NOMO-1 treated with dmso at 0.1 percent for 144 hours (cell line): ENCODE measurements around the gene ARHGEF26.
"Not testable (repeated sequence)": the region's sequence is repeated elsewhere in the genome, so short reads cannot be mapped to it uniquely, and the experiment has no call there.

Experiments used
- DNase-seq: peaks from one replicate; lab custom pipeline; 2025; ENCODE audit not compliant: unreplicated experiment; lab: John Stamatoyannopoulos, UW

Gene ARHGEF26, protein sequence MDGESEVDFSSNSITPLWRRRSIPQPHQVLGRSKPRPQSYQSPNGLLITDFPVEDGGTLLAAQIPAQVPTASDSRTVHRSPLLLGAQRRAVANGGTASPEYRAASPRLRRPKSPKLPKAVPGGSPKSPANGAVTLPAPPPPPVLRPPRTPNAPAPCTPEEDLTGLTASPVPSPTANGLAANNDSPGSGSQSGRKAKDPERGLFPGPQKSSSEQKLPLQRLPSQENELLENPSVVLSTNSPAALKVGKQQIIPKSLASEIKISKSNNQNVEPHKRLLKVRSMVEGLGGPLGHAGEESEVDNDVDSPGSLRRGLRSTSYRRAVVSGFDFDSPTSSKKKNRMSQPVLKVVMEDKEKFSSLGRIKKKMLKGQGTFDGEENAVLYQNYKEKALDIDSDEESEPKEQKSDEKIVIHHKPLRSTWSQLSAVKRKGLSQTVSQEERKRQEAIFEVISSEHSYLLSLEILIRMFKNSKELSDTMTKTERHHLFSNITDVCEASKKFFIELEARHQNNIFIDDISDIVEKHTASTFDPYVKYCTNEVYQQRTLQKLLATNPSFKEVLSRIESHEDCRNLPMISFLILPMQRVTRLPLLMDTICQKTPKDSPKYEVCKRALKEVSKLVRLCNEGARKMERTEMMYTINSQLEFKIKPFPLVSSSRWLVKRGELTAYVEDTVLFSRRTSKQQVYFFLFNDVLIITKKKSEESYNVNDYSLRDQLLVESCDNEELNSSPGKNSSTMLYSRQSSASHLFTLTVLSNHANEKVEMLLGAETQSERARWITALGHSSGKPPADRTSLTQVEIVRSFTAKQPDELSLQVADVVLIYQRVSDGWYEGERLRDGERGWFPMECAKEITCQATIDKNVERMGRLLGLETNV

DNA sequence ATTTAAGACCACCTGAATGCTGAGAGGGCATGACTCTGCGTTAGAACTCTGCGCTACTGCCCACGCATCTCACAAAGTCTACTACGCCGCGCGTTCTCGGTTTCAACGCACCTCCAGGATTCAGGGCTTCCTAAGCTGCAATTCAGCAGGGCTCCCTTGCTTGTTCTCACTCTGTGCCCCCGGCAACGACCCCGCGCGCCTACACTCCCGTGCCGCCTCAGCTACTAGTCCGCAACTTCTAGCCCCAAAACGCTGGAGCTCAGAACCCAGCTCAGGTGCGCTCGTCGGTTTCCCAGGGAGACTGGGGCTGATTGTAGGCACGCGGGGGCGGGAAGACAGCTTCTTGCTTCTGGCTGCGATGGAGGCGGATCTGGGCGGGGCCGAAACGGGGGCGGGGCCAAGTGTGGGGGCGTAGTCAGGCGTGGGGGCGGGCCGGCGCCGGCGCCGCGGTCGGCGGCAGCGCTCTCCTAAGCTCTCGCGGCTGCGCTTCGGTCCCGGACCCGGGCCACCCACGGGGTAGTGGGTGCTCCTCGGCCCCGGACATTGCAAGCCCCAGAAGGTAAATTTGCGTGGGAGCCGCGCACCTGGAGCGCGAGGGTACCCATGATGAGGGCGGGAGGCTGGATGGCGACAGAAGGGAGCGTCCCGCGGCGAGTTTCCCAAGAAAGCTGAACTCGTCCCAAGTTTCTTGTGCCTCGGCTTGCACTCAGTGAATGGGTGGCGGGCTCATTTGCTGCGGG is at the start of gene ARHGEF26:
Gene ARHGEF26 (plus strand): TSS at position 430 of the 740 bp plus-strand sequence. CDS start 603 bp downstream, outside the sequence.
- no peak for DNase-seq

GRCh38 chr3:154074966-154075365 is 46.2 kb upstream of the ARHGEF26 start:
- no peak for DNase-seq

GRCh38 chr3:154078672-154079071 is 42.5 kb upstream of the ARHGEF26 start:
- DNase-seq: no peak

DNA sequence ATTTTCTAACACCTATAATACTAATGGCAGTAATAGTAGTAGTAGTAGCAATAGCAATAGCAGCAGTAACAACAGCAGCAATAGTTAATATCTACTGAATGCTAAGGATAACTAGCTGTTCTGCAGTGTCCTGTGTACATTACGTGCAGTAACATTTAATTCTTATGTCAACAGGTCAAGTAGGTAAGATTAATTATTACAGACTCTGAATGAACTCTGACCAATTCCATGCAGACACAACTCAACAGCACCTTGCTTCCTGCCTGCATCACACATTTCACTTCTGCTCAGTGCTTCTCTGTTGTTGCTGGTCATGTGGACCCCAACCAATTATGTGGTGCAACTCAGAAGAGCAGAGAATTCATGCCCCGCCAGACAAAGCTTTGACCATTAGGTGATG is 39.9 kb upstream of the ARHGEF26 start:
- DNase-seq: no peak

GRCh38 chr3:154085071-154085470 is 36.1 kb upstream of the ARHGEF26 start:
- DNase-seq: no peak

GRCh38 chr3:154085799-154086198 is 35.4 kb upstream of the ARHGEF26 start:
- DNase-seq: no peak

DNA sequence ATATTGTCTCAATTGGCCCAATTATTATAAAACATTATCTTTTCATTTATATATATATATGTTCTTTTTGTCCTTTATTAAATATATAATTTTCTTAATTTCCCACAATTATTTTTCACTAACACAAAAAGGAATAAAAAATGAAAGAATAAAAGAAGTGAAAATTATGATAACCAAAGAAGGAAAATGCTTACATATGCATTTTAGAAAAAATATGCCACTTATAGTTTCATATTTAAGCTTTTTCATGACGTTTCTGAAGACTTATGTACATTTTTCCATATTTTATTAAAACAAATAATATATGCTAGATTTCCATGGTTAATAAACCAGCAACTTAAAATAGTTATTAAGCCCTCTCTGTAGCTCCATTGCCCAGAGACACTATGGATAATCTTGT is 34.9 kb upstream of the ARHGEF26 start:
- no peak for DNase-seq

GRCh38 chr3:154087756-154088480 is 33.3 kb upstream of the ARHGEF26 start:
- DNase-seq: not testable (repeated sequence)

DNA sequence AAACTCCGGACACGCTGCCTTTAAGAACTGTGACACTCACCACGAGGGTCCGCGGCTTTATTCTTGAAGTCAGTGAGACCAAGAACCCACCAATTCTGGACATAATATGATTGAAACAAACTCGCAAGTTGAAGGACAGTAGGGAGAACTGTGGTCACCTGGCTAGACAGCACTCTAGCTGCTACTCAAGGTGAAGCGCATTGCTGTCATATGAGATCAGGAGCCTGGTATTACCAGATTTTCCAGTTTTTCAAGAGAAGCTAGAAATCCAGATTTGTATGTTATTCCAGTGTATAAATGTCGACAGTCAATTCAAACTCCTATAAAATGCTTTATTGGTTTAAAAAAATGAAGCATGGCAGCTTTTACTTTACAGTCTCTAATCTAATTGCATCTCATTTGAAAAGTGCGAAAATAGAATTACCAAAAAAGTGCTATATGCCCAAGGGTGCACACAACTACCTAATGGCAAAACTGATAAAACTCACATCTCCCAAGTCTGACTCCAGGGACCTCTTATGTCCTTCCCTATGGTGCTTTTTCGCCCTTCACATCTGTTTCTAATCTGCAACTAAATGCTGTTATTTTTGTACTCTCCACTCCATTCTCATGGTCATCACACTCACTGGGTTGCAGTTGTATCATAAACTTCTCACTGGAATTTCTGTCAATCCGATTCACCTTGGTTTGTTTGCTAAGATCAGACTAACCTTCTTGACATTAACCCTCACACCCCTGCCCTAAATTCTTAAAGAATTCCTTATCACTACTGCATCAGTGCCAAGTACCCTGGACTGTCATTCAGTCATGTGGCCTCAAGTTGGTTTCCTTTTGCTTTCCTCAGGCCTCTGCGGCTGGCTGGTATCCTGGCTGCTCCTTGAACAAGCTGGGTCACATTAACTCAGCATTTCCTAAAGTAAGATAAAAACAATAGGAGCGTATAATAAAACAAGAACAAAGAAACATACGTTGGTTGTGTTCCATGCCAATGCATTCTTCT is 31.5 kb upstream of the ARHGEF26 start:
- no peak for DNase-seq

DNA sequence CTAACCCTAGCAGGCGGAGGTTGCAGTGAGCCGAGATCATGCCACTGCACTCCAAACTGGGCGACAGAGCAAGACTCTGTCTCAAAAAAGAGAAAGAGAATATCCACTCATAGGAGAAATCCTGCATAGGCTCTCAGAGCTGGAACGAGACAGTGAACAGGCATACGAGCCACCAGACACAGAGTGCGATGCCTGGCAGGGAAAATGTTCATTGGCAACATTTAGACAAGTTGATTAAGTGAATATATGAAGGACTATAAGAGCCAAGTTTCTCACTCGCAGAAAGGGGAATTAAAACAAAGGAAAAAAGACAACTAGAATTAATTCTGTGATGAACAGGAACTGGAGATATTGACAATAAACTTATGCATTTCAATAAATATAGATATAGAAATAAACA is 27.1 kb upstream of the ARHGEF26 start:
- no peak for DNase-seq

DNA sequence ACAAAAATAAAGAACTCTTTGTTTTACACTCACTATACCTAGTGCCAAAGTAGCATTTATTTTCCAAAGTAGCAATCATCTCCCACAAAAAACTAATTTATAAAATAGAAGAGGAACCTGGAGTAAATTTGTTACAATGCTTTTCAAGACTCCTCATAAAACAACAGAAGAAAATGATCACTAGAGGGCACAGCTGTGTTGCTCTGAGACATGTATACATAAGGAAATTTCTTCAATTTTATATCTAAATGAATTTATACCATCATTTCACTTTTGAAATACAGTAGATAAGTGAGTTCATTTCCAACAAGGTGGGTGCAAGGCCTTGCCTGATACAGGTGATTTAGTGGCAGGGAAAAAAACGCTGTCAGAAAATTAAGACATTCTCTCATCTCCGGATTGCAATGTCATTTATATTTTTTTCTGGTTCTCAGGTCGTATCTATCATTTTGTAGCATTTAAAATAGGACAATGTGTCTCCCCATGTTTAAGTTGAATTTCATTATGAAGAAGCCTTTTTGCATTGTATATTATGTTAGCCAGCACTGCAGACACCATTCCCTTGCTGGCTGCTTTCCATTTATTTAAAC is 25.3 kb upstream of the ARHGEF26 start:
- DNase-seq: no peak

DNA sequence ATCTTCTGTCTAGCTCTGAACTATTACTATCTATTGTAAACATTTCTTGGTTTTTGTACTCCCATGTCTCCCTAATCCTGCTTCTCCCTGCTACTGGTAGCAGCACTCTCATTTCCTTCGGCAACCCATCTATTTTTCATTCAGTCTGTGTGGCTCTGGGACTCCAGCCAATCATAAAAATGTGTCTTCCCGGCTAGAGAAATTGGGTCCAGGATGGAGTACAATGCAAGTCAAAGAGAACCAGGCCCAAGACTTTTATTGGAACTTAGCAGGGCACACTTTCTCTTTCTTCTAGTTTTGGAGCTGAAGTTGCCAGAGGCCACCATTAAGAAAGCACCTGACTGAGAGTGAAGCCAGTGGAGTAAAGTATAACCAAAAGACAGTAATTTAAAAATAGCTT is 22.8 kb upstream of the ARHGEF26 start:
- DNase-seq: no peak

DNA sequence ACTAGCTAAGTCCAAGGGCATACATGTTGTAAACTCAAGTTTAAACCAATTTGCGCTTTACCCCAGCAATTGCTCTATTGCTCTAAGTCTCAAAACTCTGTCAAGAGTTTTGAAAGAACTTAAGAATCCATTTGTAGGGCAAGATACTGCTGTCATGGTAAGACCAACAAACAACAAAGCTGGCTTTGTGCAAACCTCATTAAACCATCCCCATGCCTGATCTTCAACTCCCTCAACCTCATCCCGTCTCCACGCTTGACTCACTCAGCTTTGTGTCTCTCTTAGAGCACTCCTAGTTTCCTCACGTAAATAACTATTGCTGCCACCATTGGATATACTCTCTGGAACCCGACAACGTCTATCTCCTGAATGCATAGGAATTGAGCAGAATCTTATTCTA is 20.6 kb upstream of the ARHGEF26 start:
- no peak for DNase-seq

DNA sequence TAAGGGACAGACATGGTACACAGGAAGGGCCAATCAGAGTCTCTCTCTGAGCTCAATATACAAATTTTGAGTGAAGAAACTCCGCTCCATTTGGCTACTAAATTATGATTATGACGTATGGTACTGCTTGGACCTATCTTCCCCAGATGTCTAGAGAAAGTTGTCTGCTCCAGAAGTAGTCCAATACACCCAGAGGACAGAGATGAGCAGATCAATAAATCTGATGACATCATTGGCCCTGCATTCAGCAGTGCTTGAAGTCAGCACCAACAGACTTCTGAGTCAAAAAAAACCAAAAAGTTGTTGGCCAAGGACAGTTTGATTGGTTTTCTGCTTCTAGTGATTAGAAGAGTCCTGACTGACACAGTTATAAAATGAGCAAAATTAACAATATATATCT is 19.9 kb upstream of the ARHGEF26 start:
- DNase-seq: no peak

GRCh38 chr3:154102225-154102624 is 19.0 kb upstream of the ARHGEF26 start:
- no peak for DNase-seq

DNA sequence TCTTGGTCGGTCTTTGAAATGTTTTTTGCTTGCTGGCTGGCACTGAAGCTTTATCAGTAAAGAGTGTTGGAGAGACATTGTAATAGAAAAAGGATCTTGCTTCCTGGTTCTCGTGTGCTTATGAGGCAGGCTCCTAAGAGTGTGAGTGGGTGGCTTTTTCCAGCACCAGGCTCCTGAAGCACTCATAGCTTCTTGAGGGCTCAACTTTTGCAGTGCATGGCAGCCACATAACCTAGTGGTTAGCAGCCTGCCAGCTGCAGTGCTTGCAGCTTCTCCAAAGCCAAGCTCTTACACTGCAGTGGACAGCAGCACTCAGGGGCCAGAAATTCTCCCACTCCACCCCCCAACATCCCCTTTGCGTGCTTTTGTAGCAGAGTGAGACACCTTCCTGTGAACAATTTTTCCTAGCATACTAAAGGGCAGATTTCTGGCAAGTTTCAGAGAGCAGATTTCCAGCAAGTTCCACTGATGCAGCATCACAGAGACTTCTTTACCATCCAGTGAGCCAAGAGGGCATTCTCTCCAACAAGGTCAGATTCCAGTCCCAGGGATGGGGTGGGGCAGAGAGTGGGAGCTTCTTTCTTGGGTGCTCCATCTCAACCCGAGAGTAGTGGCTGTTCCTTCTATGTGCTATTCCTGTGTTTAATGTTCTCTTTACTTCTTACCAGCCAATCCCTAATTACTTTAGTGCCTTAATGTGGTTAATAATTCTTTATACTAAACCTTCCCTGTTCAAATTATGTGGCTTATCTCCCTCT is 15.8 kb upstream of the ARHGEF26 start:
- no peak for DNase-seq

DNA sequence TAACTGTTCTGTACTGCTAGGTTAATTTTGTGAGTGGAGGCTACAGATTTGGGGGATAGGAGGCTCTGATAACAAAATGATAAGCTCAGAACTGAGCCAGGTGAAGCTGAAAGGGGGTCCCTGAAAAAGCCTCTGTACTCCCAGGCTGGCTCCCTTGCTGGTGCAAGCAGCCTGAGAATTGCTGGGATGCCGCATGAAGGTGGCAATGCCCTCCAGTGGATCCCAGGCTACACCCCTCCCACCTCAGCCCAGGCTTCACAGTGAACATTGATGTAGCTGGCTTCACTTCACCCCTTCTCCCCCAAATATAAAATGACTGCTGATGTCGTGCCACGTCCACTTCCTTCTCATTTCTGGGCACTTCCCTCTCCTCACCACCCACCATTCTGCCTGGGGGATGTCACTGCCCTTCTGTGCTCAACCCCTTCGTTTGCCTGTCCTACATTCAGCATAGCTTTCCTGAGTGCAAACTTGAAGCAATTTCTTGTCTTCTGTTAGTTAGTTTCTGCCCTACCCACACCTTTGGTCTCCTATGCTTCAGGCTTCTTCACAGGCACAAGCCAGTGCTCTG is 9.7 kb upstream of the ARHGEF26 start:
- DNase-seq: no peak
